CD4-positive, alpha-beta T cell treated with Interleukin-4 for 1 hour (primary cell): Measurements from ENCODE around the gene CTSD.

Experiments used
- DNase-seq, 2 donors: peaks; one replicate each; pipeline ENCODE4 v3.0.0-alpha.2; 2020 to 2022

Gene CTSD

GRCh38 chr11:1768141-1768469 lies 4.4 kb upstream of the CTSD start:
- DNase-seq, result no peak

- no peak for DNase-seq
These were observed 3.8 kb upstream of the CTSD start for GRCh38 chr11:1767399-1768140.

GRCh38 chr11:1766719-1767398 lies 3.1 kb upstream of the CTSD start:
- DNase-seq, result no peak

GRCh38 chr11:1765871-1766718 lies 2.4 kb upstream of the CTSD start:
- no peak for DNase-seq

- DNase-seq, result no peak
These were observed 361 bp downstream of the CTSD start for GRCh38 chr11:1763336-1763795.

- no peak for DNase-seq
These were observed 1.0 kb downstream of the CTSD start for GRCh38 chr11:1762537-1763302.

GRCh38 chr11:1761857-1762536 lies 1.7 kb downstream of the CTSD start:
- DNase-seq, result no peak

- DNase-seq, result no peak
These were observed 2.4 kb downstream of the CTSD start for GRCh38 chr11:1761110-1761856.

GRCh38 chr11:1760351-1761109 lies 3.2 kb downstream of the CTSD start:
- DNase-seq, result peak in 1 of 2 donors; percentile 84

- no peak for DNase-seq
These were observed 3.9 kb downstream of the CTSD start for GRCh38 chr11:1759851-1760220.

- no peak for DNase-seq
These were observed 4.4 kb downstream of the CTSD start for GRCh38 chr11:1759151-1759850.

GRCh38 chr11:1758611-1759150 lies 5.0 kb downstream of the CTSD start:
- no peak for DNase-seq

- peak; percentile 39 to 56 for DNase-seq
These were observed 5.7 kb downstream of the CTSD start for GRCh38 chr11:1757861-1758610.

- DNase-seq, result no peak
These were observed 6.6 kb downstream of the CTSD start for GRCh38 chr11:1756791-1757771.

- no peak for DNase-seq
These were observed 7.8 kb downstream of the CTSD start for GRCh38 chr11:1755692-1756561.

GRCh38 chr11:1755344-1755691 lies 8.4 kb downstream of the CTSD start:
- no peak for DNase-seq
